ENCODE results near the gene FBXO46.
"Not testable (repeated sequence)": the region's sequence is repeated elsewhere in the genome, so short reads cannot be mapped to it uniquely, and the experiment has no call there.

The FBXO46 gene

DNA sequence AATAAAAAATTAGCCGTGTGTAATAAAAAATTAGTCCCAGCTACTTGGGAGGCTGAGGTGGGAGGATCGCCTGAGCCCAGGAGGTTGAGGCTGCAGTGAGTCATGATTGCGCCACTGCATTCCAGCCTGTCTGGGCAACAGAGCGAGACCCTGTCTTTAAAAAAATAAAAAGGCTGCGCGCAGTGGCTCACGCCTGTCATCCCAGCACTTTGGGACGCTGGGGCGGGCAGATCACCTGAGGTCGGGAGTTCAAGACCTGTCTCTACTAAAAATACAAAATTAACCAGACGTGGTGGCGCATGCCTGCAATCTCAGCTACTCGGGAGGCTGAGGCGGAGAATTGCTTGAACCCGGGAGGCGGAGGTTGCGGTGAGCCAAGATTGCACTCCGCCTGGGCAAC, 2.0 kb downstream of the FBXO46 start:
- not testable (repeated sequence) for DNase-seq (ENCODE audit: low read depth)

DNA sequence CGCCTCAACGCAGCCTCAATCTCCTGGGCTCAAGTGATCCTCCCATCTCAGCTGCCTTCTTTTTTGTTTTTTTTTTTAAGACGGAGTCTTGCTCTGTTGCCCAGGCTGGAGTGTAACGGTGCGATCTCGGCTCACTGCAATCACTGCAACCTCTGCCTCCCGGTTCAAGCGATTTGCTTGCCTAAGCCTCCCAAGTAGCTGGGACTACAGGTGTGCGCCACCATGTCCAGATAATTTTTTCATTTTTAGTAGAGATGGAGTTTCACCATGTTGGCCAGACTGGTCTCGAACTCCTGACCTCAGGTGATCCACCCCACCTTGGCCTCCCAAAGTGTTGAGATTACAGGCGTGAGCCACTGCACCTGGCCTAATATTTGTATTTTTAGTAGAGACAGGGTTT, 10.6 kb downstream of the FBXO46 start:
- DNase-seq (ENCODE audit: low read depth), result not testable (repeated sequence)

DNA sequence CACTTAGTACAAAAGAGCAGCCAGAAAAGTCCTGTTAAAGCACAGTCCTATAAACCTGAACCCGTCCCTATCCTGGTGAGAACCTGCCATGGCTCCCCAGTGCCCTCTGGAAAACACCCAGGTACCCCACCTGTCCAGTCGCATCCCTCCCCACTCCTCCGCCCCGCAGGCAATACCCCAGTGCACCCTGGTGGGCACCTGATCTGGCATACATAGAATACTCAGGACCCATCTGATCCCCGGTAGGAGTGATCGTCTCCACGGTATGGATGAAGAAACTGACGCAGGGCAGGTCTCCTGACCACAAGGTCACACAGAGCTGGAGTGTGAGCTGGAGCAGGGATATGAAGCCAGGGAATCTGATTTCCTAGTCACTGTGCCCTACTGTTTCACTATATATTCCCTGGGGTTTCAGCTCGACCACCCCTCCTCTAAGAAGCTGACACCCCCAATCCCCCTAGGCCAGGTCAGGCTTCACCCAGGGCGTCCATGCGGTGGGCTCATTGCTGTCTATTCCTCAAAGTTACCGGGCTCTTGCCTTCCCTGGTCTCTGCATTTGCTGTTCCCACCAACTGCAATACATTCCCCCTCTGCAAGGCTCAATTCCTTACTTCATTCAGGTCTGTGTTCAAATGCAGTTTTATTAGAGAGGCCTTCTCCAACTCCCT, 12.6 kb downstream of the FBXO46 start:
- DNase-seq (ENCODE audit: low read depth), result no peak

DNA sequence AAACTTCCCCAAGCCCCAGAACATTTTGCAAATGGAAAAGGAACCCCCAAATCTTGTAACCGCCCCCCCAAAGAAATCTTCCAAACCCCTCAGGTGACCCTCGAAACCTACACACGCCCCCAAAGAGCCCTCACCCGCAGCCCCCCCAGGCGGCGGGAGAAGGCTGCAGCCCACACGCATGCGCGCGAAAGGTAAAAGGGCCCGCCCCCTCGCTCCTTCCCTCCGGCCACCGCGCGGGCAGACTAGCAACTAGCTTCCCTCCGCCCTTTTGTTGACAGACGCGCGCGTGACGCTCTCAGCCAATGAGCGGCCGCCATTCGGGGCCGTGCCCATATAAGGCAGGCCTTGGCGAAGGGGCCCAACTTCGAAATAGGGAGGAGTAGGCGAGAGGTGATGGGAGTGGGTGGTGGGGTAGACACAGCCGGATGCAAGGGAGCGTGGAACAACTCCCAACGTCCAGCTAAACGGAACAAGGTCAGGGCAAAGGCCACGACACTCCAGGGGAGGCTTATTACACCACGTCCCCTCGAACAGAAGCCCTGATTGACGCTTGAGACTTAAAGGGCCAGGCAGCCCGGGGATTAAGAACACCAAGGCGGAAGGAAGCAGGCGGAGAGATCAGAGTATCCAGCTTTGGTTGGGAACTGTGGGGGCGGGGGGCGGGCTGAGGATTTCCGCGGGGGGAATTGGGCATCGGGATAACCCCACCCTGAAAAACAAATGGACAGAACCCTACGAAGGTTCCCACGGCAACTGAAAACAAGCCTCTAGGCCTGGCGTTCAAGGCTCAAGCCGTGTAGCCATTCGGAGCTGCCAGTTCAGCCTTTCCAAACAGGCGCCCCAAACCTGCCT, 13.3 kb downstream of the FBXO46 start:
- peak; percentile 97 for DNase-seq (ENCODE audit: low read depth)

DNA sequence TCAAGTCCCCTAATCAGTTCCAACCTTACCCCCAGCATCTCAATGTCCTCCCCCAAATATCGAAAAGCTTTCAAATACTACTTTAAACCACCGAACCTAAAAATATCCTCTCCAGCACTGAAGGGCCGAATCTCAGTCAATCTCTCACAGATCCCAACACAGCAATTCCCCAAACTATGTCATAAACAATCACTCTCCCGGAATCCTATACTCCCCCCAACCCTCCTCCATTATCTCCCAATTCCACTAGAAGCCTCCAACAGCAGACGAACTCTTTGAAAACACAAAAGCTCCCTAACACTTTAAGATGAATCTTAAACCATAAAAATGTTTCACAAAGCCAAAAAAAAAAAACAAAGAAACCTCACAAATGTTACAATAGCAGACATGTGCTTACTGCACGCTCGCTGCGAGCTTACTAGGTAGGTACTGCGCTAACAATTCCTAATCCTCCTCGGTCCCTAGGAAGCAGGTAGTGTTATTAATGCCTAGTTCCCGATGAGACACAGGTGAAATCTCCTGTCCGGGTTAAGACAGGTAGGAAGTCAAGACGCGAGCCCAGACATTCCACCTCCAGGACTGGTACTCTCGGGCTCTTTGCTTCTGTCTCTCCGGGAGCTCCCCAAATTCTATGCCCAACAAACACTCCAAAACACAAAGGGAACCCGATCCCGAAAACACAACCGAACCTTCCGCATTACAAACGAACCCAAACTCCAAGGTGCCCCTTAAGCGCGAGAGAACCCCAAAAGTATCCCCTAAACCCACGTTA, 14.2 kb downstream of the FBXO46 start:
- no peak for DNase-seq (ENCODE audit: low read depth)

DNA sequence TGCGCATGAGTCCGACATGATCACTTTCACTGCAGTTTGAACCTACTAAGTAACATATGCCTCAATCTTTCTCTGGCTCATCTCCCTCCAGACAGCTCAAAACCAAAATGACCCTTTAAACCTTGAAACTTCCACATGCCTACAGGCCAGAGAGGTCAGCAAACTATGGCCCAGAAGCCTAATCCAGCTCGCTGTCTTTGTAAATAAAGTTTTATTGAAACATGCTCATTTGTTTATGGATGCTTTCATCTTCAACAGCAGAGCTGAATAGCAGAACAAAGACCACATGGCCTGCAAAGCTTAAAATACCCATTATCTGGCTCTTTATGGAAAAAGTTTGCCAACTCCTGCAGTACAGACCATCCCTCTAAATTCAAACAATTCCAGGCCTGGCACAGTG, 15.6 kb downstream of the FBXO46 start:
- DNase-seq (ENCODE audit: low read depth), result no peak

DNA sequence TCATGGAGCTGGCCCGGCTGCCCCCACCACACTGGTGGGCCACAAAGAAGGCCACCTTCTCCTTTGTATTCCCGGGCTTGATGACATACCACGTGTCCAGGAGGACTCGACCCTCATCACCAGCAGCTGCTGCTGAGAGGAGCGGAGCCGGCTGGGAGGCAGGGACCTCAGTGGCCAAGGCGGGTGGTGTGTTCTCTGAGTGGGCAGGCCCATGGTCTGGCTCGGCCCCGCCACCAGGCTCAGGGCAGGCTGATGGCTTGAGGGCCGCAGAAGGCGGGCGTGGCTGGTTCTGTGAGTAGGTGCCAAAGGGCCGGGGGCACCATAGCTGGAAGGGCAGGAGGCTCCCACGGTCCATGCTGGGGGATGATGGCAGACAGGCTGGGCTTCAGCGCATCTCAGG, 17.6 kb downstream of the FBXO46 start:
- DNase-seq (ENCODE audit: low read depth), result no peak

DNA sequence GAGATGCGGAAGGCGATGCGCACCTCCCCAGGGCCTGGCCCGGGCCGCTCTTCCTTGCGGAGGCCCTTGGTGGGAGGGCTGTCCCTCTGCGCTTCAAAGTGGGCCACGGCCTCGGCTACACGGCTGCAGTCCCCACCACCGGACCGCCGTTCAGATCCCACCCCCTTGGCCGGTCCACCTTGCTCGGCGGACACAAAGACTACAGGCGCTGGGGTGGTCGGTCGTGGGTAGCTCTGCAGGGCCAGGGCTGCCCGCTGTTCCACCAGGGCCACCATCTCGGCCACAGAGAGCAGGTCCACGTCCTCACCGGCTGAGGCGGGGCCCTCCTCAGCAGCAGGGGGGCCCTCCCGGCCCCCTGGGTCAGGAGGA, 18.0 kb downstream of the FBXO46 start:
- DNase-seq (ENCODE audit: low read depth), result no peak

DNA sequence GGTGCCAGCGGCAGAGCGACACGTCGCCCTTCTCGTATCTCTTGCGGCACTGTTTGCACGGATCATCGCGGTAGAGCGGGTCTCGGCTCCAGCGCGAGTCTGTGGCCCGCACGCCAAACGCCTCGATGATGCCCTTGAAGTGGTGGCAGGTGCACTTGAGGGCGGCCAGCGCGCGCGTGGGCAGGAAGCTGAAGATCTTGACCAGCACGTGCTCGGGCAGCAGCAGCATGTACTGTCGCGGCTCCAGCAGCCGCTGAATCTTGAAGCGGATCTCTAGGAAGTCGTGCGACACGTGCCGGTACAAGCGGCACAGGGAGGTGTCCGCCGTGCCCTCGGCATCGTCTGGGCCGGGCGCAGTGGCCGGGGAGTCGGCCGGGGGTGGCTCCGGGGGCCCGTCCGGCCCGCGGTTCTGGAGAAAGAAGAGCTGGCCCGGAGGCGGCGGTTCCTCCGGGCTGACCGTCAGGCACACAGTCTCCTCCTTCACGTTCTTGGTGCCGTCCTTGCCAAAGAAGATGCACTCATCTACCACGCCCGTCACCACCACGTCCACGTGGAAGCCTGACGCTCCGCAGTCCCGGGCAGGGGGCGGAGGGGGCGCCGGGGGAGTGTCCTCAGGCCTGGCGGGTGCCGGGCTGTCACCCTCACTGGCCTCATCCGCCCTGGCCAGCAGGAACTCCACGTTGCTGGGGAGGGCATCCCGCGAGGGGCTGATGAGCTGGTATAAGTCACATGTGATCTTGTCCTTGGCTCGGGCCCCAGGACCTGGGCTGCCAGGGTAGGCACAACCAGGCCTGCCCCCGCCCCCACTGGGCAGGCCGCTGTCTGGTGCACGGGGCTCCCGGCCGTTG, 18.6 kb downstream of the FBXO46 start:
- DNase-seq (ENCODE audit: low read depth), result no peak

DNA sequence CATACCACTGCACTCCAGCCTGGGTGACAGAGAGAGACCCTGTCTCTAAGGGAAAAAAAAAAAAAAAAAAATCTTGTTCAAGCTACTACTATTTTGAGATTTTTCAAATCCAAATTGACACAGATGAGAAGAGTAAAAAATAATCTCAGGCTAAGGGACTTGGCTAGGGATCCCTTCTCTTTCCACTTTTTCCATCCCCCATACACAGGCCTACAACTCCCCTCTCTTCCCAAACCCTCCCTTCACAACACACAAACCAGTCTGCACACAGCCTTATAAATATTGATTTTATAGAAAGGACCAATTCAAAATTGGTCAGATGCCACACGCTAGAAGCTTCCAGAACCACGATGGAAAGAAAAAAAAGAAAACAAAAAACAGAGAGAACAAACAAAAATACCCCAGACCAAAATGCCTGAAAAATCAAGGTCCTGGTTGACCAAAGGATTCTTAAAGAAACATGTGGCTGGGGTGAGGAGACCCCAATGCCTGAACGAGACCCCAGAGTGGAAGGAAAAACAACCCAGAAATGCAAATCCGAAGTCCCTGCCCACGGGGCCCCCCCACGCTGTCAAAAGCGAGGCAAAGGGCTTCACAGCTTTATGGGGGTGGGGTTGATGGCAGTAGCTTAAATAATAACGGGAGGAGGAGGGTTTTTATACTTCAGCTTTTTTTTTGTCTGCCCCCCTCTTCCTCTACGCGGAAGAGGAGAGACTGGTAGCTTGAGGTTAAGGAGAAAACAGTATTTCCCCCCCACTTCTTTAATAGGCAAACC, 20.2 kb downstream of the FBXO46 start:
- no peak for DNase-seq (ENCODE audit: low read depth)

DNA sequence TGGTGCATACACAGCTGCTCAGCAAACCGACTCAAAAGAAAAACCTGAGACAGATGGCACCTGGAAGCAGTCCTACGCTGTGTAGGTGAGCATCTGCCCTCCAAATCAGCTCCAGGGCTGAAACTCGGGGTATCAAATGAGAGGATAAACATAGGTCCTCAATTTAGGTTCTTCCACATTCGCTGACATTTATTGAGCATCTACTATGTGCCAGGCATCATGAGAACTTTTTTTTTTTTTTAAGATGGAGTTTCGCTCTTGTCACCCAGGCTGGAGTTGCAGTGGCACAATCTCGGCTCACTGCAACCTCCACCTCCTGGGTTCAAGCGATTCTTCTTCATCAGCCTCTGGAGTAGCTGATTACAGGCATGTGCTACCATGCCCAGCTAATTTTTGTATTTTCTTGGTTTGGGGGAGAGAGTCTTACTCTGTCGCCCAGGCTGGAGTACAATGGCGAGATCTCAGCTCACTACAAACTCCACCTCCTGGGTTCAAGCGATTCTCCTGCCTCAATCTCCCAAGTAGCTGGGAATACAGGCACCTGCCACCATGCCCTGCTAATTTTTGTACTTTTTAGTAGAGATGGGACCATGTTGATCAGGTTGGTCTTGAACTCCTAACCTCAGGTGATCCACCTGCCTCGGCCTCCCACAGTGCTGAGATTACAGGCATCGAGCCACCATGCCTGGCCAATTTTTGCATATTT, 24.8 kb downstream of the FBXO46 start:
- DNase-seq (ENCODE audit: low read depth), result no peak

DNA sequence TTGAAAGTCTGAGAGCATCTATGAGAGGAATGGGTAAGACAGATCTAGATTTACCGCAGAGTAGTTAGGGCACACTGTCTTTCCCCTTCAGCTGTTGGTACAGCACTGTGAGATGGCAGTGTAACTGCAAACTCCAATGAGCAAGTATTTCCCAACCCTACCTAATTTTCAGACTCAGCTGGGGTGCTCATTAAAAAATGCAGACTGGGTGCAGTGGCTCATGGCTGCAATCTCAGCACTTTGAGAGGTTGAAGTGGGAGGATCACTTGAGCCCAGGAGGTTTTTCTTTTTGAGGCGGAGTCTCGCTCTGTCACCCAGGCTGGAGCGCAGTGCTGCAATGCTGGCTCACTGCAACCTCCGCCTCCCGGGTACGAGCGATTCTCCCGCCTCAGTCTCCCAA, 25.6 kb downstream of the FBXO46 start:
- DNase-seq (ENCODE audit: low read depth), result no peak

DNA sequence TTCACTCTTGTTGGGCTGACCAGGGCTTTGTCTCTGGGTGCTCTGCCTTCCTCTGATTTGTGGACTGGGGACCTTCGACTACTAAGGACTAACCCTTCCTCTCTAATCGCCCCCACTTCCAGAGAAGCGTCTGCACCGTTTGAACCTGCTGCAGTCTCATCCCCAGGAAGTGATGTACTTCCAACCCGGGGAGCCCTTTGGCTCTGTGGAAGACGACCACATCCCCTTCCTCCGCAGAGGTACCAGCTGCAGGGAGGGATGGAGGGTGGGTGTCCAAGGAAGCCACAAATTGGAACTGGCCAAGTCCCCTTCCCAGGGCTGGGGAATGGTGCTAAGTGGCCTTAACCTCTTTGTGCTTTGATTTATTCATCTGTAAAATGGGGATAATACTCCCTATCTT, 29.0 kb downstream of the FBXO46 start:
- no peak for DNase-seq (ENCODE audit: low read depth)

DNA sequence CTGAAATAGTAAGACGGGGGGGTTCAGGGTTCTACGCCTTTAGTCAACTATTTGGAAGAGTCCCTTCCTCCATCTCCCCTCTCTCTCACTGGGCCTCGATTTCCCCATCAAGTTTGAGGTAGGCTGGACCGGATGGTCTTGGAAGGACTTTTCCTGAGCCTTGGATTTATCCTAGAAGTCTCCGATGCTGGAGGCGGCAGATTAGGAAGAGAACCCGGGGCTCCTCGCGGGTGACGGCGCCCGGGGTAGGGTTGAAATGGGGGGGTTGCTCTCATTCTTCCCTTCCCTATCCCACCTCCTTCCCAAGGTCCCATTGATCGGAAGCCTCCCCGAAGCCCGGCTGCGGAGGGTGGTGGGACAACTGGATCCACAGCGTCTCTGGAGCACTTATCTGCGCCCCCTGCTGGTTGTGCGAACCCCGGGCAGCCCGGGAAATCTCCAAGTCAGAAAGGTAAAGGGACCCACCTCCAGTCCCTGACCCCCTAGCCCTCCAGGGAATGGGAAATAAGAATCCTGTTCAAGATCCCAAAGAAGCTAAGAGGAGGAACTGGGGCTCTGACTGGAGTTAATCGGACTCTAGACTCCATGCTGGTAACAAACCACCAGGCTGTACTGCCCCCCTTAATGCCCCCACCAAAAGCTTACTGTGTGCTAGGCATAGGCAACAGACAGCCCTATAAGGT, 37.4 kb downstream of the FBXO46 start:
- DNase-seq (ENCODE audit: low read depth), result peak; percentile 53

DNA sequence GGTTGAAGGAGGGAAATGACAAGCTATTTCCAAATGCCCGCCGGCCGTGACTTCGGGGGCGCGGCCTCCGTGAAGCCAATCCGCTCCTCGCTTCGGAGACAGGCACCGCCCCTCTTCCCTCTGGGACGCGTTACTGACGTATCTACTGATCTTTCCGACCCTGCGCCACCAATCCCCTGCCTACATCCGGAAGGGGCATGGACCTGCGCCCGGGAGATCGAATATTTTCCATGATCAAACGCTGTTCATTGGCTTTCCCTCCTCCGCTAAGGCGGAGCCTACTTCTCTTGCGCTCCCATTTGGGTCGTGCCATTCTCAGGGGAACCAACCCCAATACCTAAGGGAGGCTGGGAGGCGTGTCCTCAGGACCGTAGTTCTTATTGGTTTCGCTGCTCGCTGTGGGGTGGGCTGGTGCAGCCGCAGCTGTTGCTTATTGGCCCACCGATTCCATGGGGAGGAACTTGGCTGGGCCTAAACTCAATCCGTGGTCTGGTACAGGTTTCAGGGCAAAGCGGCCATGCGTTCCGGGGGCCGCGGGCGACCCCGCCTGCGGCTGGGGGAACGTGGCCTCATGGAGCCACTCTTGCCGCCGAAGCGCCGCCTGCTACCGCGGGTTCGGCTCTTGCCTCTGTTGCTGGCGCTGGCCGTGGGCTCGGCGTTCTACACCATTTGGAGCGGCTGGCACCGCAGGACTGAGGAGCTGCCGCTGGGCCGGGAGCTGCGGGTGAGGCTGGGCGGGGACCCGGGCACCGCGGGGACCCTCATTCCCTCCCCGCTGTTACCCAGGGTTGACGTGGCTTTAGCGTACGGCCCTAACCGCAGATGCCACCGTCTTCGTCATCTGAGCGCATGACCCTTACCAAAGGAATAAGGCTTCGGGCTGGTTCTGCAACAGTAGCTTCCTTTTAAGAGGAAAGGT, 38.2 kb downstream of the FBXO46 start, which contains the start of gene QPCTL:
QPCTL (plus strand) TSS at position 480 of the 919 bp plus-strand sequence; CDS start at position 518, 38 bp downstream.
- DNase-seq (ENCODE audit: low read depth), result peak; percentile 100

DNA sequence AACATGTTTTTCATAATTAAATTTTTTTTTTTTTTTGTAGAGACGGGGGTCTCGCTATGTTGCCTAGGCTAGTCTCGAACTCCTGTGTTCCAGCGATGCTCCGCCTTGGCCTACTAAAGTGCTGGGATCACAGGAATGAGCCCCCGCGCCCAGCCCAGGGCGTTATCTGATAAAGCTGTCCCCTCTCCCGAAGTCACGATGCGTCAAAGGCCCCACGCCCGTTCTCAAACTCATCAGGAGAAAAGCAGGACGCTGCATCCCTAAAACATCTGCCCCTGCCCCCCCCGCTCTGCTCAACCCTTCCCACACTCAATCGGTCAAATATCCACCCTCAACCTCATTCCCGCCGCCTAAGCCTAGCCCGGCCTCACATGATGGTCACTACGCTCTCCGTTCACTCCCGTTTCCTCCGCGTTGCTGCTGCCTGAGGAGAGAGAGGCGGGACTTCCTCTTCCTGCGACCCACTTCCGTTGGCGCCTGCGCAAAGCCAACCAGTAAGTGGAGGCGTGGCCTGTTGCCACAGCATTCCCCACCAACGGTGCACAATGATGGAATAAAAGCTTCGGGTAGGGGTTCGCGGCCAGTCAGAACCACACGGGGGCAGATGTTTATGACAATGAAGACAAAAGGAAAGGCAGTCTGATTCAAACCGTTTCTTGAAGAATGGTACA, 39.0 kb downstream of the FBXO46 start, which contains the start of gene SNRPD2:
SNRPD2 (minus strand) TSS at position 438 of the 671 bp plus-strand sequence; CDS start at position 373, 65 bp downstream.
- peak; percentile 96 for DNase-seq (ENCODE audit: low read depth)

DNA sequence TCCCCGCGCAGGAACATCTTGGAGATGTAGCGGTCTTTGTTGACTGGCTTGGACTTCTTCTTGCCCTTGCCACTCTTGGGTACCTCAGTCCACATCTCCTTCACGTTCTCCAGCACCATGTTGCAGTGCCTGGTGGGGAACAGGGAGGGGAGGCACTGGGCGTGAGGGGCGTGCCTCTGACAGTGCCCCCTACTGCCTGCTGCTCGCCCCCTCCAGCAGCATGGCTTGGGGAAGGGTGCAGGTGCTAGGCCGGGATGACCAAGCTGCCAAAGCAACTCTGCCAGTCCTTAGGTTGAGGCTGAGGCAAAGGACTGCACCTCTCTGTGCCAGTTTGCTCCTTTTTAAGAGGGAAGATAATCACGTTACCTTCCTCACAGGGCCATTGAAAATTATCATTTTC, 43.1 kb downstream of the FBXO46 start:
- no peak for DNase-seq (ENCODE audit: low read depth)

DNA sequence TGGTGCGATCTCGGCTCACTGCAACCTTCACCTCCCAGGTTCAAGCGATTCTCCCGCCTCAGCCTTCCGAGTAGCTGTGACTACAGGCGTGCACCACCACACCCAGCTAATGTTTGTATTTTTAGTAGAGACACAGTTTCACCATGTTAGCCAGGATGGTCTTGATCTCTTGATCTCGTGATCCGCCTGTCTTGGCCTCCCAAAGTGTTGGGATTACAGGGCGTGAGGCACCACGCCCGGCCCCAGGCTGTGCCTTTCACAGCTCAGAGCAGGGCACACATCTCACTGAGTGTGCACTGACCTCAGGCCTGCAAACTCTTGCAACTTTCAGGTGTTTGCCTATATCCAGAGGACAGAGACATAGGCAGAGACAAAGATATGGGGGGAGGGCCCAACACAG, 45.7 kb downstream of the FBXO46 start:
- not testable (repeated sequence) for DNase-seq (ENCODE audit: low read depth)

Data from HS-27A (cell line).